CD4-positive, alpha-beta T cell (primary cell): ENCODE results near the gene TMEM163. TPM values are rescaled to one million over a fixed set of nuclear protein-coding genes. Genes with fewer than 3 reads are reported as not detected.

Experiments
- ATAC-seq: fragments of 200-7000 bp; cut with Tn5 transposase; one replicate; pipeline ENCODE4 v1.10.0; 2022; ENCODE audit warnings: mild to moderate bottlenecking; ENCODE audit not compliant: poor library complexity
- CTCF ChIA-PET: fragments of 350-600 bp; sonication (Branson Sonifier 250); formaldehyde crosslinking; loops from one replicate; lab custom pipeline; 2021; ENCODE audit warnings: antibody characterized with exemption, inconsistent platforms; lab: Charles Lee
- POLR2A ChIA-PET: fragments of 350-600 bp; sonication (Branson Sonifier 250); formaldehyde crosslinking; loops from one replicate; lab custom pipeline; 2021; ENCODE audit warnings: antibody characterized with exemption, inconsistent platforms; lab: Charles Lee
- DNase-seq, 14 experiments: peaks; one replicate each; pipeline ENCODE4 v3.0.0-alpha.2; 2013 to 2020; ENCODE audit warnings: mixed read lengths in 2 of 14
- H3K27ac ChIP-seq, 2 donors: one replicate each; pipeline versions ENCODE4 v1.5.1 to v1.7.0; 2013; ENCODE audit warnings: low read length in 2 of 2, low read depth in 1 of 2, mild to moderate bottlenecking in 1 of 2
- H3K27me3 ChIP-seq, 2 experiments: 1 replicate in 1 of 2; 2 replicates in 1 of 2; pipeline versions ENCODE4 v1.6.1 to v1.7.0; 2013; ENCODE audit warnings: low read length in 2 of 2, control low read depth in 1 of 2, mild to moderate bottlenecking in 1 of 2, moderate library complexity in 1 of 2; ENCODE audit not compliant: insufficient read depth in 2 of 2, control insufficient read depth in 1 of 2
- H3K36me3 ChIP-seq: one replicate; pipeline ENCODE4 v1.6.1; 2013; ENCODE audit warnings: low read length, control low read depth; ENCODE audit not compliant: insufficient read depth
- H3K4me1 ChIP-seq: one replicate; pipeline ENCODE4 v1.6.1; 2013; ENCODE audit warnings: low read length, control low read depth; ENCODE audit not compliant: insufficient read depth
- H3K4me3 ChIP-seq: one replicate; pipeline ENCODE4 v1.5.1; 2013; ENCODE audit warnings: mild to moderate bottlenecking, low read length, moderate library complexity
- H3K9me3 ChIP-seq, 2 experiments: 1 replicate in 1 of 2; 2 replicates in 1 of 2; pipeline versions ENCODE4 v1.6.1 to v1.7.0; 2013; ENCODE audit warnings: low read length in 2 of 2, mild to moderate bottlenecking in 2 of 2, control low read depth in 1 of 2, moderate library complexity in 1 of 2; ENCODE audit not compliant: control insufficient read depth in 1 of 2, insufficient read depth in 1 of 2
- H3K27ac Mint-ChIP-seq: one replicate; pipeline ENCODE4 v1.8.0; 2020; ENCODE audit warnings: mixed read lengths
- H3K27me3 Mint-ChIP-seq: one replicate; pipeline ENCODE4 v1.8.0; 2021; ENCODE audit warnings: mixed read lengths
- H3K36me3 Mint-ChIP-seq: one replicate; pipeline ENCODE4 v1.8.0; 2021; ENCODE audit warnings: low read depth, mixed read lengths
- H3K4me1 Mint-ChIP-seq: one replicate; pipeline ENCODE4 v1.8.0; 2021; ENCODE audit warnings: low read depth, mixed read lengths
- H3K4me3 Mint-ChIP-seq: one replicate; pipeline ENCODE4 v1.8.0; 2020; ENCODE audit warnings: mild to moderate bottlenecking, mixed read lengths
- H3K9me3 Mint-ChIP-seq: one replicate; pipeline ENCODE4 v1.8.0; 2020; ENCODE audit warnings: mixed read lengths
- CTCF ChIP-seq: fragments of 200-600 bp; IDR thresholded peaks from one replicate; pipeline ENCODE4 v1.8.0; 2022; ENCODE audit warnings: antibody characterized with exemption, mild to moderate bottlenecking
- intact Hi-C, 2 experiments: fragments of 100-400 bp; cut with DNase I in 1 of 2; cut with micrococcal nuclease in 1 of 2; formaldehyde crosslinking; loops; one replicate each; pipeline versions ENCODE4 v1.15.1 to v1.9.0; 2023 to 2025; cut with DNase I, micrococcal nuclease
- total RNA-seq, 174 experiments: library from RNA in 2 of 174; stranded (reverse) in 2 of 174; gene quantifications; one replicate each; pipeline ENCODE4 v1.2.3 and lab custom pipeline; 2021 to 2026

TMEM163 gene
- total RNA-seq, 2 experiments from 2014 or later = 0.14 to 0.47 TPM

GRCh38 chr2:134553657-134554056 lies 165.1 kb downstream of the TMEM163 start:
- no peak overlapping the region for H3K27ac Mint-ChIP-seq
- H3K36me3 ChIP-seq = no peaks in the 10 kb centered on the region
- ATAC-seq (no peak), DNase-seq (no peak)
- no peaks in the 10 kb centered on the region for H3K4me1 ChIP-seq
- no peak overlapping the region for H3K4me3 ChIP-seq
- H3K27me3 Mint-ChIP-seq = peaks cover 6% of the 10 kb centered on the region
- H3K9me3 ChIP-seq = no peaks in the 10 kb centered on the region
- H3K4me1 Mint-ChIP-seq = no peaks in the 10 kb centered on the region
- ChIA-PET CTCF (no interaction called here), POLR2A (no interaction called here)
- no peak overlapping the region for H3K4me3 Mint-ChIP-seq
- no peak for TF ChIP-seq CTCF
- H3K36me3 Mint-ChIP-seq = no peaks in the 10 kb centered on the region
- intact Hi-C loops = no loop called here
- H3K27me3 ChIP-seq = peaks cover 0 to 7% of the 10 kb centered on the region in 2 experiments
- no peak overlapping the region for H3K27ac ChIP-seq
- H3K9me3 Mint-ChIP-seq = no peaks in the 10 kb centered on the region

DNA sequence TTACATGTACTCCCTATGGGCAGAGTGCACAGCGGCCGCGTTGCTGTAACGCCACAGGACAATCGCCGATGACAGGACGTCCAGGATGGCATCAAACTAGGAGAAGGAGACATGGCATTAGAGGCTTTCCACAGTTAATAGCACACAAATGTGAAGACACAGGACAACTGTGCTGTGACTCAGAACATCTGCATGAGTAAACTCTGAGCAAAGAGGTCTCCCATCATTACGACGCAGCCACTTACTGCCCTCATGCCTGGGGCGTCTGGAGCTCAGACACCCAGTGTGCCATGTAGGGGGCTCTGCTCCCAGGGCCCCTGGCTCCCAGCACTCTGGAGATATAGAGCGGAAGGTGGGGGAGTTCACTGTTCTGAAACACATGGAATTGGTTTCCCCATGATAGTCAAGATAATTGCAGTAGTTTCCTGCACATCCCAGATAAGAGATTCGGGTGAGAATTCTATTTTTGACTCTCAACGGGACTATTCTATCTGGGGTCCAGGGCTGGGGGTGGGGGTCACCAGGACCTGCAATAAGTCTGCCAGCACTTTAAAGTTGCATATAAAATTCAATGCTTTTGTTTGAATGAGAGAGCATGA lies 168.1 kb downstream of the TMEM163 start:
- Mint-ChIP-seq H3K36me3 (no peaks in the 10 kb centered on the region), H3K27me3 (peaks cover 10% of the 10 kb centered on the region), H3K27ac (no peak overlapping the region), H3K4me1 (no peaks in the 10 kb centered on the region), H3K4me3 (no peak overlapping the region), H3K9me3 (no peaks in the 10 kb centered on the region)
- no peak for TF ChIP-seq CTCF
- Histone ChIP-seq H3K4me3 (no peak overlapping the region), H3K4me1 (no peaks in the 10 kb centered on the region), H3K9me3 (no peaks in the 10 kb centered on the region), H3K27ac (no peak overlapping the region), H3K27me3 (peaks cover 0 to 8% of the 10 kb centered on the region in 2 experiments), H3K36me3 (no peaks in the 10 kb centered on the region)
- ChIA-PET POLR2A (interaction anchor here (0.5 kb wide), 1 partner anchor 478 kb away, joined by 3 read pairs; no protein-coding TSS in a partner anchor), CTCF (no interaction called here)
- DNase-seq (no peak), ATAC-seq (no peak)
- intact Hi-C loops = no loop called here

DNA sequence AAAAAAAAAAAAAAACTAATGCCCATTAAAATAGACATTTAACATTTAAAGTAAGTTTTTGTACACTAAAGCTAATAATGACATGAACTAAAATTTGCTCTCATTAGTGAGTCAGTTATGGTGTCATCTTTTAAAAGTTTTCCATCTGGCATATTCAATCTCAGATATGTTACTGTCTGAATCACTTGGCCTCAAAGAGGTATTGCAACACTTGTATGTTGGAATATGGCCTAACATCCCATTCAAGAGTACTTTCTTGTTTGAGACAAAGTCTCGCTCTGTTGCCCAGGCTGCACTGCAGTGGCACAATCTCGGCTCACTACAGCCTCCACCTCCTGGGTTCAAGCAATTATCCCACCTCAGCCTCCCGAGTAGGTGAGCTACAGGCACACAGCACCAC lies 169.7 kb downstream of the TMEM163 start:
- Histone ChIP-seq H3K27me3 (peaks cover 0 to 12% of the 10 kb centered on the region in 2 experiments), H3K4me3 (no peak overlapping the region), H3K9me3 (no peaks in the 10 kb centered on the region), H3K27ac (no peak overlapping the region), H3K36me3 (no peaks in the 10 kb centered on the region), H3K4me1 (no peaks in the 10 kb centered on the region)
- Mint-ChIP-seq H3K27me3 (peaks cover 19% of the 10 kb centered on the region), H3K36me3 (no peaks in the 10 kb centered on the region), H3K4me1 (no peaks in the 10 kb centered on the region), H3K4me3 (no peak overlapping the region), H3K9me3 (no peaks in the 10 kb centered on the region), H3K27ac (no peak overlapping the region)
- POLR2A ChIA-PET = no interaction called here
- intact Hi-C loops = no loop called here
- CTCF ChIA-PET = interaction anchor here (1.1 kb wide), 1 partner anchor 18 kb away, joined by 3 read pairs; no protein-coding TSS in a partner anchor
- DNase-seq (no peak), ATAC-seq (no peak)
- no peak for TF ChIP-seq CTCF
